ENCODE measurements around the gene LDAH. TPM values are rescaled to one million over a fixed set of nuclear protein-coding genes. Genes with fewer than 3 reads are reported as not detected.
A peak's percentile ranks its signal among the peaks of the same experiment; 100 is the strongest.

LDAH gene
- total RNA-seq, 1 experiment from 2014 or later = not detected

GRCh38 chr2:20649976-20650375 lies 172.9 kb downstream of the LDAH start:
- peak overlapping the region; percentile 74 for H3K4me3 ChIP-seq (ENCODE audit: low read length)
- H3K4me1 ChIP-seq (ENCODE audit: insufficient read depth, low read length) = peaks cover 15% of the 10 kb centered on the region
- peak overlapping the region; percentile 94 for H3K4me2 ChIP-seq (ENCODE audit: low read length)
- no peaks in the 10 kb centered on the region for H3K36me3 ChIP-seq (ENCODE audit: low read depth, low read length)
- intact Hi-C loops (cut with micrococcal nuclease) = no loop called here
- no peak overlapping the region for H3K27ac ChIP-seq (ENCODE audit: low read length)
- no peaks in the 10 kb centered on the region for H3K9me2 ChIP-seq (replicated peaks; ENCODE audit: low read length)
- DNase-seq (no peak), ATAC-seq (no peak)
- no peaks in the 10 kb centered on the region for H4K20me1 ChIP-seq (ENCODE audit: low read length)
- no peaks in the 10 kb centered on the region for H3F3A ChIP-seq (ENCODE audit: low read length, unreplicated experiment)
- TF ChIP-seq EZH2 (IDR thresholded peaks at IDR 0.05; ENCODE audit: low read length, unreplicated experiment) = no peak
- no peak for TF ChIP-seq CTCF (conservative IDR thresholded peaks at IDR 0.05; ENCODE audit: low read depth, low read length)
- TF ChIP-seq EZH2phosphoT487 (IDR thresholded peaks at IDR 0.05; ENCODE audit: borderline replicate concordance, low read length) = no peak
- no peaks in the 10 kb centered on the region for H3K79me2 ChIP-seq (ENCODE audit: low read length)
- H3K9ac ChIP-seq (ENCODE audit: low read length) = peak overlapping the region; percentile 84
- no peaks in the 10 kb centered on the region for H3K9me3 ChIP-seq (ENCODE audit: low read length)
- POLR2A ChIA-PET (ENCODE audit: unreplicated experiment) = no interaction called here
- H3K27me3 ChIP-seq (ENCODE audit: low read length) = 0 out of 2 replicates have a peak, but pooled peaks cover under 1% of the 10 kb centered on the region
- CTCF ChIA-PET = interaction anchor here (2.1 kb wide), 1 partner anchor 11 kb away, joined by 10 read pairs; no protein-coding TSS in a partner anchor
- no TSS peak for BruUV-seq (replicated peaks)
- peak overlapping the region; percentile 96 for H2AFZ ChIP-seq (ENCODE audit: low read length)

- Histone ChIP-seq H2AFZ (ENCODE audit: low read length) (no peak overlapping the region), H3F3A (ENCODE audit: low read length, unreplicated experiment) (no peaks in the 10 kb centered on the region), H3K9me2 (replicated peaks; ENCODE audit: low read length) (no peaks in the 10 kb centered on the region), H3K27me3 (ENCODE audit: low read length) (no peaks in the 10 kb centered on the region), H3K9ac (ENCODE audit: low read length) (no peak overlapping the region), H3K4me2 (ENCODE audit: low read length) (peak overlapping the region; percentile 94), H3K36me3 (ENCODE audit: low read depth, low read length) (no peaks in the 10 kb centered on the region), H3K4me3 (ENCODE audit: low read length) (no peak overlapping the region; the same call in 1 of the 2 replicates), H3K9me3 (ENCODE audit: low read length) (no peaks in the 10 kb centered on the region), H4K20me1 (ENCODE audit: low read length) (no peaks in the 10 kb centered on the region), H3K4me1 (ENCODE audit: insufficient read depth, low read length) (peaks cover 15% of the 10 kb centered on the region), H3K79me2 (ENCODE audit: low read length) (no peaks in the 10 kb centered on the region), H3K27ac (ENCODE audit: low read length) (no peak overlapping the region)
- ChIA-PET CTCF (interaction anchor here (0.9 kb wide), 1 partner anchor 202 kb away, joined by 3 read pairs; the partner anchor contains the start of gene RHOB), POLR2A (ENCODE audit: unreplicated experiment) (no interaction called here)
- intact Hi-C loops (cut with micrococcal nuclease) = no loop called here
- TF ChIP-seq EZH2phosphoT487 (IDR thresholded peaks at IDR 0.05; ENCODE audit: borderline replicate concordance, low read length) = no peak
- no peak for TF ChIP-seq CTCF (conservative IDR thresholded peaks at IDR 0.05; ENCODE audit: low read depth, low read length)
- TF ChIP-seq EZH2 (IDR thresholded peaks at IDR 0.05; ENCODE audit: low read length, unreplicated experiment) = no peak
- no TSS peak for BruUV-seq (replicated peaks)
- ATAC-seq (no peak), DNase-seq (no peak)
Observed at GRCh38 chr2:20649576-20649975, 173.3 kb downstream of the LDAH start.

- Histone ChIP-seq H3K36me3 (ENCODE audit: low read depth, low read length) (no peaks in the 10 kb centered on the region), H3F3A (ENCODE audit: low read length, unreplicated experiment) (no peaks in the 10 kb centered on the region), H3K4me2 (ENCODE audit: low read length) (no peak overlapping the region), H3K4me3 (ENCODE audit: low read length) (no peak overlapping the region), H4K20me1 (ENCODE audit: low read length) (no peaks in the 10 kb centered on the region), H3K9me3 (ENCODE audit: low read length) (no peaks in the 10 kb centered on the region), H3K27ac (ENCODE audit: low read length) (no peak overlapping the region), H3K4me1 (ENCODE audit: insufficient read depth, low read length) (peaks cover 15% of the 10 kb centered on the region), H2AFZ (ENCODE audit: low read length) (no peak overlapping the region), H3K79me2 (ENCODE audit: low read length) (no peaks in the 10 kb centered on the region), H3K9me2 (replicated peaks; ENCODE audit: low read length) (no peaks in the 10 kb centered on the region), H3K27me3 (ENCODE audit: low read length) (no peaks in the 10 kb centered on the region), H3K9ac (ENCODE audit: low read length) (no peak overlapping the region)
- no peak for TF ChIP-seq EZH2 (IDR thresholded peaks at IDR 0.05; ENCODE audit: low read length, unreplicated experiment)
- TF ChIP-seq EZH2phosphoT487 (IDR thresholded peaks at IDR 0.05; ENCODE audit: borderline replicate concordance, low read length) = no peak
- TF ChIP-seq CTCF (conservative IDR thresholded peaks at IDR 0.05; ENCODE audit: low read depth, low read length) = no peak
- ATAC-seq (no peak), DNase-seq (no peak)
- POLR2A ChIA-PET (ENCODE audit: unreplicated experiment) = no interaction called here
- intact Hi-C loops (cut with micrococcal nuclease) = no loop called here
- BruUV-seq (replicated peaks) = no TSS peak
- CTCF ChIA-PET = interaction anchor here (0.9 kb wide), 1 partner anchor 201 kb away, joined by 3 read pairs; the partner anchor contains the start of gene RHOB
Observed at GRCh38 chr2:20648831-20649230, 174.1 kb downstream of the LDAH start.
